GM21723 (cell line): ENCODE results near the gene REX1BD.
"Not testable (repeated sequence)": the region's sequence is repeated elsewhere in the genome, so short reads cannot be mapped to it uniquely, and the experiment has no call there.

Experiments
- ATAC-seq: cut with Tn5 transposase; IDR thresholded peaks from one replicate; pipeline ENCODE4 v1.9.1; 2021; ENCODE audit warnings: mild to moderate bottlenecking, moderate library complexity; ENCODE audit not compliant: unreplicated experiment

Gene REX1BD

GRCh38 chr19:18576383-18576782, 12.2 kb upstream of the REX1BD start:
- ATAC-seq = no peak

GRCh38 chr19:18577365-18577914, 11.2 kb upstream of the REX1BD start:
- ATAC-seq = no peak

- ATAC-seq = no peak
Observed at GRCh38 chr19:18580311-18580710, 8.3 kb upstream of the REX1BD start.

- no peak for ATAC-seq
Observed at GRCh38 chr19:18586306-18586705, 2.3 kb upstream of the REX1BD start.

- ATAC-seq = no peak
Observed at GRCh38 chr19:18587561-18587960, 1.0 kb upstream of the REX1BD start.

DNA sequence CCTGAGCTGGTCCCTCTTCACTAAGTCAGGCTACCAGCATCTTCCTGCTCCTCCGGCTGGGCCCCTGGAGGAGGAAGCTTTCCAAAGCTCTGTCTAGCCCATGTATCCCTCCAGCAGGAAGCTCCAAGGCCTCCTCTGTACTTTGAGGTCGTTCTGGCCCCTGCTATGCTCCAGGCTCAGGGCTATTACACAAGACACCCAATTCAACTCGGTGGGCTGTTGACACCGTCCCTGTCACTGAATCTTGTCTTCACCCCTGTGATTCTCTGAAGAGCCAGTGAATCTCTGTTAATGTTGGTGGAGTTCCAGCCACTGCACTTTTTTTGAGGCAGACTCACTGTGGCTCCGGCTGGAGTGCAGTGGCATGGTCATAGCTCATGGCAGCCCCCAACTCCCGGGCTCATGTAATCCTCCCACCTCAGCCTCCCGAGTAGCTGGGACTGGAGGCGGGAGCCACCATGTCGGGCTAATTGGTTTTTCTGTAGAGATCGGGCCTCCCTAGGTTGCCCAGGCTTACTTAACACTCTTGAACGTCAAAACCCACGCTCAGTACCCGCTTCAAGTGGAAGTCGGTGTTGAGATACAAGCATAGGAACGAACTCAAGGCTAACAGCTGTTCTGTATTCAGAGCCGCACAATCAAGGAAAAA, 512 bp upstream of the REX1BD start:
- no peak for ATAC-seq

GRCh38 chr19:18589380-18590272, 1.0 kb downstream of the REX1BD start:
- peak; percentile 48 for ATAC-seq

DNA sequence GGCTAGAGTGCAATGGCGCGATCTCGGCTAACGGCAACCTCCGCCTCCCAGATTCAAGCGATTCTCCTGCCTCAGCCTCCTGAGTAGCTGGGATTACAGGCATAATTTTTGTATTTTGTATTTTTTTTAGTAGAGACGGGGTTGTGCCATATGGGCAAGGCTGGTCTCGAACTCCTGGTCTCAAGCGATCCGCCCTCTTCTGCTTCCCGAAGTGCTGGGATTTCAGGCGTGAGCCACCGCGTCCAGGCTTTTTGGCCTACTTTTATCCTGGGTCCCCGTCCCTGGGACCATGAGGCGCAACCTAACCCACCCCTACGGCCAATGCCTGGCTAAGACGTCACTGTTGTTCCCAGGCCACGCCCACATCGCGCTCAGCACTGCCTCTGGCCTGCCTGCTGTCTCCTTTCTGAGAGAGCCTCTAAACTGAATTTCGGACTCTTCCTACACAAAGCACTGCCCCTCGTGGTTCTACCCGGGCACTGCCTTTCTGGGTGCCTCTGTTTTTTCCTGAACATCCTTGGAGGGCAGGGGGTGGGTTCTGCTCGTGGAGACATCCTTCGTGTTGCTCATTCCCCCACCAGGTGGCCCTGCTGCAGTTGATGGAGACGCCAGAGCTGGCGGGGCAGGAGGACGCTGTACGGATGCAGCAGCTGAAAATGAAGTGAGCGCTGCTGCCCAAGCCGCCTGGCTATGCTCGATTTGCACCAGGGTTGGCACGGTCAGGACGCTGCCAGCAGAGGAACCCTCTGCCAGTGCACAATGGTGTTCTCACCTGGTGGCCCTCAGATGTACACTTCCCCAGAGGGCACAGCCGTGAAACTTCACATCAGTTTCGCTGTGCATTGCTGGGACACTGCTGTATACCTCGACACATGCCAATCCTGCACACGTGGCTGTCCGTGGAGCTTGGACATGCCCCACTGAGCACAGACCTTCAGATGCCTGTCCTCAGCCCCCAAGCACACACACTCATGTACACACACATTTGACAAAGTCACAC, 2.0 kb downstream of the REX1BD start:
- ATAC-seq = no peak

DNA sequence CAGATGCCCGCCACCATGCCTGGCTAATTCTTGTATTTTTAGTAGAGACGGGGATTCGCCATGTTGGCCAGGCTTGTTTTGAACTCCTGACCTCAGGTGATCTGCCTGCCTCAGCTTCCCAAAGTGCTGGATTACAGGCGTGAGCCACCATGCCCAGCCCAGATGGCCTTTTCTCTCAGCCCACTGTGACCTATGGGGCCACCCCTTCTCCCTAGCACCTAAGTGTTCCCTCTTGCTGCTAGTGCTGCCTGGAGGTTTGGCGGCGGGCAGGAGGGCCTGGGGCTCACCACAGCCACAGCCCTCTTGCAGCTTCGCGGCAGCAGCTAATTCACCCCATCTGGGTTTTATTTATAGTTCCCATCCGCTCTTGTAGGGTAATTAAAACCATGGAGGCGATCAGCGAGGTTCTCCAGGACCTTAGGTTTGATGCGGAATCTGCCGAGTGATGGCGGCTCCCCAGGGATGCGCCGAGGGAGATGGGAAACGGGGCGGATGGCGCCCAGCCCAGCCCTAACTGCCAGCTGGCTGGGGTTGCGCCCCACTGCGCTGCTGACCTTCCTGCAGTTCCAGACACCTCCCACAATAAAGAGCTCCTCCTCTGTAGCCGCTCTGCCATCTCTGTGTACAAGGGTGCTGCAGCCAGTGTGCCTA, 3.3 kb downstream of the REX1BD start:
- ATAC-seq = no peak

- not testable (repeated sequence) for ATAC-seq
Observed at GRCh38 chr19:18592732-18593131, 4.1 kb downstream of the REX1BD start.

DNA sequence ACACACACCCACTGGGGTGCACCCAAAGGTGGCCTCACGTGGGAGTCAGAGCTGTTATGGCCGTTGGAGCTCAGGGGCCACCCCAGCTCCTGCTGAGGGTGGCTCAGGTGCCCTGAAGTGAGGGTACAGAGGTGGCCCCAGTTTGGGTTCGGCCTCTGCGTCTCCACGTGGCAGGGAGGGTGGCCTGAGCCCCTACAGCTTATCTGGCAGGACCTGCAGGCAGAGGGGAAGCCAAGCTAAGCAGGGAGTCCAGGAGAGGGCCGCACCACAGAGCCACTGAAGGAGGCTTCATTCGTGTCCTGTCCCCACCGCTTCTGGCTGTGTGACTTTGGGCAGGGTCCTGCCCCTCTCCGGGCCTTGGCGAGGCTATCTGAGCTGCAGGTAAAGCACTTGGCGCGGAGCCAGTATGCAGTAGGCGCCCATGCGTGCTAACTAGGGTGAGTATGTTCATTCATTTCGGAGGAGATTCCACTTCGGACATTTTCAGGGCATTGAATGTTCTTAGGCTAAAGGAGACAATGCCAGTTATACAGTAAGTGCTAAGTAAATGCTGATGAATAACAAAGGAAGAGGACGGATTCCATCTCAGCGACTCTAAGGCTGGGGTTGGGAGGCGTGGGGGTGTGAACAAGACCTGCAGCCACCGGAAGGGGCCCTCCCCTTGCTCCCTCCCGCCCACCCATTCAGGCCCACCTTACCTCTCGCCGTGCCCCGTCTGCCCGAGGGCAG, 4.9 kb downstream of the REX1BD start:
- no peak for ATAC-seq

GRCh38 chr19:18594096-18594823, 5.7 kb downstream of the REX1BD start:
- peak; percentile 53 for ATAC-seq

- ATAC-seq = no peak
Observed at GRCh38 chr19:18594824-18595373, 6.3 kb downstream of the REX1BD start.

GRCh38 chr19:18595475-18595874, 6.9 kb downstream of the REX1BD start:
- no peak for ATAC-seq

DNA sequence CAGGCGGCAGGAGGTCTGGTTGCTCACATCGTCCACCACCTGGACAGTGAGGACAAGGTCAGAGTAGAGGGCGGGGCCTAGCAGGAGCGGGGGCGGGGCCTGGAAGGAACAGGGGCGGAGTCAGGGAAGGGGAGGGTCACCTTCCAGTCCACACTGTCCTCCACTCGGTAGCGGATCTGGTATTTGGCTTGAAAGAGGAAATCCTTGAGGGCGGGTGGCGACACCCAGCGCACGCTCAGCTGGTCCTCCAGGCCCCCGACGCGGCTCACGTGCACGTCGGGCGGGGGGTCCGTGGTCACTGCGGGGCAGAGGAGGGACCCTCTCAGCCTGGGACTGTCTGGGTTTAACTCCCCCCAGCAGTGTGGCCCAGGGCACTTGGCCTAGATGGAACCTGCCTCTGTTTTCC, 8.2 kb downstream of the REX1BD start:
- no peak for ATAC-seq

- no peak for ATAC-seq
Observed at GRCh38 chr19:18597809-18598660, 9.4 kb downstream of the REX1BD start.

DNA sequence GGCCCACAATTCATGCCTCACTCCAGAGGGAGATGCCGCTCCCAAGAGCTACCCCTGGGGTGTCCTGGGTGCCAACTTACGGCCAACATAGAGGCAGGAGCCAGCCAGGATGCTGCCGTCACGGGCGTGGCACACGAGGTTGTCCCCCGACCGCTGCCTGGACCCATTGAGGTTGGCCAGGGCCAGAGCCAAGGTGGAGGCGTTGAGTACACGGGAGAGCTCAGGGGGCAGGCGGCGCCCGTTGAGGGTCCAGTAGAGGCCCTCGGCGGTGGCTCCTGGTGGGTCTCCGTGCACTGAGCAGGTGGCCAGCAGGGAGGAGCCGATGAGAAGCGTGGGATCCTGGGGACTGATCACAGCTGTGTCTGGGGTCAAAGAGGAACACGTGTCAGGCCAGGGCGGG, 10.9 kb downstream of the REX1BD start:
- no peak for ATAC-seq
